MM.1S (cell line): Measurements from ENCODE around the gene THAP7.

Experiments used
- DNase-seq: peaks from one replicate; pipeline ENCODE4 v3.0.0-alpha.2; 2015
- H2AFZ ChIP-seq: fragments of 300-600 bp; sonication (generic); 2 replicates; pipeline ENCODE4 v1.6.0; 2016; ENCODE audit warnings: antibody characterized with exemption, low read length
- H3F3A ChIP-seq: fragments of 300-600 bp; sonication (generic); 2 replicates; pipeline ENCODE4 v1.6.1; 2016; ENCODE audit warnings: mild to moderate bottlenecking, antibody characterized with exemption, low read length, moderate library complexity, mixed read lengths; ENCODE audit not compliant: insufficient read depth
- H3K27ac ChIP-seq: fragments of 300-600 bp; sonication (generic); 2 replicates; pipeline ENCODE4 v1.5.1; 2016; ENCODE audit warnings: mild to moderate bottlenecking, low read length
- H3K27me3 ChIP-seq: fragments of 300-600 bp; sonication (generic); replicated peaks from 2 replicates; pipeline ENCODE4 v1.6.0; 2016; ENCODE audit warnings: low read length; ENCODE audit not compliant: insufficient read depth
- H3K36me3 ChIP-seq: fragments of 300-600 bp; sonication (generic); replicated peaks from 2 replicates; pipeline ENCODE4 v1.6.1; 2016; ENCODE audit warnings: mild to moderate bottlenecking, low read length, mixed read lengths; ENCODE audit not compliant: insufficient read depth
- H3K4me1 ChIP-seq: fragments of 300-600 bp; sonication (generic); 2 replicates; pipeline ENCODE4 v1.6.1; 2016; ENCODE audit warnings: low read length, mixed read lengths
- H3K4me2 ChIP-seq: fragments of 300-600 bp; sonication (generic); 2 replicates; pipeline ENCODE4 v1.6.0; 2016; ENCODE audit warnings: low read depth, low read length
- H3K4me3 ChIP-seq: fragments of 300-600 bp; sonication (generic); 2 replicates; pipeline ENCODE4 v1.5.1; 2016; ENCODE audit warnings: low read length, mixed read lengths
- H3K79me2 ChIP-seq: fragments of 300-600 bp; sonication (generic); 2 replicates; pipeline ENCODE4 v1.6.1; 2016; ENCODE audit warnings: mixed run types, low read length, mixed read lengths
- H3K9ac ChIP-seq: fragments of 300-600 bp; sonication (generic); 2 replicates; pipeline ENCODE4 v1.6.1; 2016; ENCODE audit warnings: low read length, mixed read lengths
- H3K9me2 ChIP-seq: fragments of 300-600 bp; sonication (generic); replicated peaks from 2 replicates; pipeline ENCODE4 v1.6.1; 2016; ENCODE audit warnings: mild to moderate bottlenecking, low read length, mixed read lengths; ENCODE audit not compliant: insufficient read depth
- H3K9me3 ChIP-seq: fragments of 300-600 bp; sonication (generic); replicated peaks from 2 replicates; pipeline ENCODE4 v1.6.1; 2016; ENCODE audit warnings: mild to moderate bottlenecking, low read length, mixed read lengths; ENCODE audit not compliant: insufficient read depth
- H4K20me1 ChIP-seq: fragments of 300-600 bp; sonication (generic); 2 replicates; pipeline ENCODE4 v1.6.1; 2016; ENCODE audit warnings: mild to moderate bottlenecking, low read length, moderate library complexity, mixed read lengths; ENCODE audit not compliant: insufficient read depth
- EZH2 ChIP-seq: fragments of 300-600 bp; sonication (generic); optimal IDR thresholded peaks from 2 replicates; pipeline ENCODE3; 2017; ENCODE audit warnings: low read depth, mild to moderate bottlenecking, antibody characterized with exemption, low read length, mixed read lengths
- EZH2phosphoT487 ChIP-seq: fragments of 300-600 bp; sonication (generic); IDR thresholded peaks from 2 replicates; pipeline ENCODE4 v1.6.1; 2018; ENCODE audit warnings: antibody characterized with exemption, low read length
- TF ChIP-seq, protein P1 (sequence below): fragments of 300-600 bp; sonication (generic); IDR thresholded peaks from 2 replicates; pipeline ENCODE4 v1.5.1; 2016; ENCODE audit warnings: antibody characterized with exemption, low read length, mixed read lengths

THAP7 gene

DNA sequence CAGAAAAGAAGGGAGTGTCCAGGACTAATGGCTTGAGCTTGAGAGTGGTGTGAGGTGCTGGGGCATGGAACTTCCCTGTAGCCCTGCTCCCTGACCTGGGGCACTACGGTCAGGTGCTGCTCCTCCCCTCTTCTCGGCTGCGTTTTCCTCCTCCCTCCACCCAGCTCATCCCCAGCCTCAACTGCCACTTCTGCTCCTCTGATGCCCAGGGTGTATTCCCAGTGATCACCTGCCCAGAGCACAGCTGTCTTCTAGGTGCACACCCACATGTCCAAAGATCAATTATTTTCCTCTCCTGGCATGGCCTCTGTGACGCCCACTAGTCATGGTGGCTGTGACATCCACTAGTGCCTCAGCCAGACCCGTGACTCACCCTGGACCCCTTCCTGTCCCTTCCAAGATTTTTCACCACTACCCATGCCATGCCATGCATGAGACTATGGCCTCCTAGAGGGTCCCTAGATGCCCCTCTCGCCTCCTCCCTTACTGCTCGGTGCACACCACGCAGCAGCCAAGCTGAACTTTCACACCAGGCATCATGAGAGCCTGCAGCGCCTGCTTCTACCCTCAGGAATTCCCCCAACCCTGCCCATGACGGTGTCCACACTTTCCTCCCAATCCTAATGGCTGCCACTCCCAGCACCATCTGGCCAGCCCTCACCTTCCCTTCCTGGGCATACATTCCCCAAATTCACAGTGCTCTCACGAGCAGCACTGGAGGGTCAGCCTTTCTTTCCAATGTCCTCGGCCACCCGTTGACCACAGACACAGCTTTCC is 14.9 kb upstream of the THAP7 start:
- Histone ChIP-seq H3K4me2 (no peak overlapping the region), H3K9ac (no peak overlapping the region), H3K27me3 (peaks cover 52% of the 10 kb centered on the region), H3K9me3 (no peaks in the 10 kb centered on the region), H2AFZ (no peak overlapping the region), H3K4me1 (no peaks in the 10 kb centered on the region; the same call in 1 of the 2 replicates), H3K79me2 (no peaks in the 10 kb centered on the region), H3K36me3 (no peaks in the 10 kb centered on the region), H3K4me3 (no peak overlapping the region), H3K9me2 (no peaks in the 10 kb centered on the region), H3F3A (no peaks in the 10 kb centered on the region), H4K20me1 (no peaks in the 10 kb centered on the region), H3K27ac (no peak overlapping the region)
- DNase-seq: no peak
- no peak for TF ChIP-seq EZH2phosphoT487
- TF ChIP-seq, protein P1, sequence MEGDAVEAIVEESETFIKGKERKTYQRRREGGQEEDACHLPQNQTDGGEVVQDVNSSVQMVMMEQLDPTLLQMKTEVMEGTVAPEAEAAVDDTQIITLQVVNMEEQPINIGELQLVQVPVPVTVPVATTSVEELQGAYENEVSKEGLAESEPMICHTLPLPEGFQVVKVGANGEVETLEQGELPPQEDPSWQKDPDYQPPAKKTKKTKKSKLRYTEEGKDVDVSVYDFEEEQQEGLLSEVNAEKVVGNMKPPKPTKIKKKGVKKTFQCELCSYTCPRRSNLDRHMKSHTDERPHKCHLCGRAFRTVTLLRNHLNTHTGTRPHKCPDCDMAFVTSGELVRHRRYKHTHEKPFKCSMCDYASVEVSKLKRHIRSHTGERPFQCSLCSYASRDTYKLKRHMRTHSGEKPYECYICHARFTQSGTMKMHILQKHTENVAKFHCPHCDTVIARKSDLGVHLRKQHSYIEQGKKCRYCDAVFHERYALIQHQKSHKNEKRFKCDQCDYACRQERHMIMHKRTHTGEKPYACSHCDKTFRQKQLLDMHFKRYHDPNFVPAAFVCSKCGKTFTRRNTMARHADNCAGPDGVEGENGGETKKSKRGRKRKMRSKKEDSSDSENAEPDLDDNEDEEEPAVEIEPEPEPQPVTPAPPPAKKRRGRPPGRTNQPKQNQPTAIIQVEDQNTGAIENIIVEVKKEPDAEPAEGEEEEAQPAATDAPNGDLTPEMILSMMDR: no peak
- TF ChIP-seq EZH2: no peak

DNA sequence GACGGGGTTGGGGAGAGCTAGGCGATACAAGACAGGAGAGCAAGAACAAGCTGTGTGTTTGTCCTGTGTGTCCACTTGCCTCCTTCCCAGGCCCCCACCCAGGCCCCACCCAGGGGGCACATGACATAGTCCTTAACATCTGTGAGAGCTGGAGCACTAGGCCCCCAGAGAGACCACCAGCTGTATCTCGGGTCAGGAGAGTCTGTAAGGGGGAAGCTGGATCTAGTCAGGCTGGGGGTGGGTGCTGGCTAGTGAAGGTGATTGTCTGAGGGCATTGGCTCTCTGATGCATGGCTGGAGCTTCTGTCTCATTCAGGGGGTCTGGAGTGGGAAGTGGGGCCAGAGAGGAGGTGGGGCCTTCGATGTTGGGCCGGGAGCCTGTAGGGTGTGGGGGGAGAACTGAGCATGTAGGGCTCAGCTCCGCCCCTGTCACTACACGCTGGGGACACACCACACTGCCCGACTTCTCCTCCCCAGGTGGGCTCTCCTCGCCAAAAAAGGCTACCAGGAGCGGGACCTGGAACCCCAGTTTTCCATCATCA is 13.6 kb upstream of the THAP7 start:
- H3K27ac ChIP-seq: no peak overlapping the region

DNA sequence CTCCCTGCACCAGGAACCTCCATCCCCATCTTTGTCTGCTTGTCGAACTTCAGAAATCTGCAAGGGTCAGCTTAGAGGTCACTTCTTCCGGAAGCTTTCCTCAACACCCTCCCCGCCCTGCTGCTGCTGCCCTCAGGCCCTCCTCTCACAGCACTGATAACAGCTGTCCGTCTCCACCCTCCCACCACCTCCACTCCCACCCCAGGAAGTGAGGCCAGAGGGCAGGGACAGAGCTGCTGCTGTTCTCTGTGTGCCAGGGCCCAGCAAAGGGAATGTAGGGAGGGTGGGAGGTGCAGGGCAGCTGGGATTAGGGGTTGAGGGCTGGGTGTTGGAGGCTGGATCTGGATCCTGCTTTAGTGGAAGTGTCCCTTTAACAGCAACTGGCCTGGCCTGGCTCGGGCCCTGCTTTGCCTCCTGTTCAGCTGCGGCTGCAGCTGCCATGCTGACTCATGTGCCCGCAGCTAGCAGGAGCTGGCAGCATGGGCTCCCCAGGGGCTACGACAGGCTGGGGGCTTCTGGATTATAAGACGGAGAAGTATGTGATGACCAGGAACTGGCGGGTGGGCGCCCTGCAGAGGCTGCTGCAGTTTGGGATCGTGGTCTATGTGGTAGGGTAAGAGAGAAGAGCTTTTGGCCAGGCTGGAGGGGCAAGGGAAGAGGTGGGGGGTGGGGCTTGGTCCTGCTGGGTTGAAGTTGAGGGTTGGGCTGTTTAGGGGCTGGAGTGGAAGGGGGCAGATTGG is 13.0 kb upstream of the THAP7 start, which contains the start of gene P2RX6:
TSS of gene P2RX6 (plus strand) at position 440 of the 740 bp plus-strand sequence. CDS start at position 450, 10 bp downstream.
- Histone ChIP-seq H3K79me2 (no peaks in the 10 kb centered on the region), H3K27ac (no peak within 1 kb of the TSS), H3K36me3 (no peaks in the 10 kb centered on the region), H3F3A (no peaks in the 10 kb centered on the region), H3K4me1 (no peaks in the 10 kb centered on the region; the same call in 1 of the 2 replicates), H3K9me3 (no peaks in the 10 kb centered on the region), H3K4me2 (peak within 1 kb of the TSS; percentile 70), H2AFZ (no peak within 1 kb of the TSS), H3K4me3 (peak within 1 kb of the TSS; percentile 23; the same call in 1 of the 2 replicates), H3K27me3 (peaks cover 56% of the 10 kb centered on the region), H4K20me1 (no peaks in the 10 kb centered on the region), H3K9ac (no peak within 1 kb of the TSS), H3K9me2 (no peaks in the 10 kb centered on the region)
- TF ChIP-seq, protein P1: no peak
- TF ChIP-seq EZH2 (no peak), EZH2phosphoT487 (no peak)
- no peak for DNase-seq

More for the DNA sequence above, 13.6 kb upstream of the THAP7 start:
- TF ChIP-seq EZH2 (no peak), EZH2phosphoT487 (no peak)
- TF ChIP-seq, protein P1: no peak
- Histone ChIP-seq H4K20me1 (no peaks in the 10 kb centered on the region), H3K9me3 (no peaks in the 10 kb centered on the region), H3K79me2 (no peaks in the 10 kb centered on the region), H3F3A (no peaks in the 10 kb centered on the region), H3K36me3 (no peaks in the 10 kb centered on the region), H3K4me2 (no peak overlapping the region), H3K4me3 (no peak overlapping the region), H3K9ac (no peak overlapping the region), H3K9me2 (no peaks in the 10 kb centered on the region), H3K27me3 (peaks cover 53% of the 10 kb centered on the region), H3K4me1 (no peaks in the 10 kb centered on the region; the same call in 1 of the 2 replicates), H2AFZ (no peak overlapping the region)
- DNase-seq: no peak
